EL (cell line): ENCODE results near the gene ATXN7.

Experiments
- DNase-seq: peaks from one replicate; pipeline ENCODE4 v3.0.0-alpha.2; 2016

ATXN7 gene

GRCh38 chr3:63909431-63909830 lies 45.8 kb downstream of the ATXN7 start:
- peak; percentile 29 for DNase-seq

GRCh38 chr3:63910001-63910400 lies 46.3 kb downstream of the ATXN7 start:
- no peak for DNase-seq

- DNase-seq: peak; percentile 37
Measured at GRCh38 chr3:63910891-63911290, 47.2 kb downstream of the ATXN7 start.

- DNase-seq: no peak
Measured at GRCh38 chr3:63911509-63911872, 47.8 kb downstream of the ATXN7 start.

- DNase-seq: peak; percentile 90
Measured at GRCh38 chr3:63911873-63912767, 48.5 kb downstream of the ATXN7 start, which contains the start of gene SCAANT1. TSS of gene SCAANT1 (minus strand) at chr3:63912383.

- DNase-seq: peak; percentile 54
Measured at GRCh38 chr3:63912768-63913588, 49.3 kb downstream of the ATXN7 start.

GRCh38 chr3:63914312-63914711 lies 50.6 kb downstream of the ATXN7 start:
- peak; percentile 34 for DNase-seq

GRCh38 chr3:63918321-63918720 lies 54.7 kb downstream of the ATXN7 start:
- peak; percentile 32 for DNase-seq

GRCh38 chr3:63920001-63920400 lies 56.3 kb downstream of the ATXN7 start:
- no peak for DNase-seq

- no peak for DNase-seq
Measured at GRCh38 chr3:63921741-63922482, 58.2 kb downstream of the ATXN7 start.

GRCh38 chr3:63922491-63923199 lies 59.0 kb downstream of the ATXN7 start:
- no peak for DNase-seq

- no peak for DNase-seq
Measured at GRCh38 chr3:63926309-63926708, 62.6 kb downstream of the ATXN7 start.

- no peak for DNase-seq
Measured at GRCh38 chr3:63927422-63928280, 64.0 kb downstream of the ATXN7 start.

GRCh38 chr3:63931290-63931689 lies 67.6 kb downstream of the ATXN7 start:
- no peak for DNase-seq

GRCh38 chr3:63932509-63933212 lies 69.0 kb downstream of the ATXN7 start:
- no peak for DNase-seq

- no peak for DNase-seq
Measured at GRCh38 chr3:63933459-63933858, 69.8 kb downstream of the ATXN7 start.

GRCh38 chr3:63934041-63934866 lies 70.6 kb downstream of the ATXN7 start:
- peak; percentile 28 for DNase-seq

GRCh38 chr3:63936925-63937324 lies 73.3 kb downstream of the ATXN7 start:
- DNase-seq: no peak
